Measurements from ENCODE around the gene EIF3F. TPM values are rescaled to one million over a fixed set of nuclear protein-coding genes. Genes with fewer than 3 reads are reported as not detected.

Gene EIF3F
- total and polyA plus RNA-seq, 2 of the 13 experiments (the other 11 are each of a cell fraction or from before 2014, with no cell fraction given), result 109 to 191 TPM

- in situ Hi-C loops (cut with HindIII; ENCODE audit: extremely low pct_ligation_motif_present, low pct_unique_long_range_greater_than_20kb) (no loop called here), intact Hi-C loops (cut with micrococcal nuclease; ENCODE audit: unreplicated experiment) (no loop called here)
- Histone ChIP-seq H3K9ac (ENCODE audit: insufficient read depth, low read depth, low read length) (no peak overlapping the region), H3K4me1 (ENCODE audit: insufficient read depth, low read length) (peaks cover 14% of the 10 kb centered on the region), H3K36me3 (replicated peaks in 1 of 2; ENCODE audit: control insufficient read depth in 1 of 2, insufficient read depth in 2 of 2, low read length in 2 of 2) (no peaks in the 10 kb centered on the region), H3K9me3 (ENCODE audit: low read length) (no peaks in the 10 kb centered on the region), H4K20me1 (ENCODE audit: insufficient read depth, low read length) (no peaks in the 10 kb centered on the region), H3K4me2 (ENCODE audit: low read depth, low read length) (peak overlapping the region; percentile 23; the same call in 1 of the 2 replicates), H3K27me3 (ENCODE audit: control insufficient read depth in 1 of 2, insufficient read depth in 2 of 2, low read length in 2 of 2) (peaks cover 8 to 48% of the 10 kb centered on the region in 2 experiments), H3K4me3 (replicated peaks in 1 of 3; ENCODE audit: insufficient read depth in 1 of 3, low read depth in 2 of 3, low read length in 3 of 3) (peak overlapping the region; percentile 16 to 52 (median 23); a peak in 3 of 6 replicates), H2AFZ (ENCODE audit: low read length) (no peak overlapping the region), H3K27ac (ENCODE audit: extremely low read length, insufficient read depth, low read length) (no peak overlapping the region), H3K79me2 (ENCODE audit: insufficient read depth, low read length) (no peaks in the 10 kb centered on the region)
- 25% methylated on average over 15 of the region's 62 CpGs for WGBS (ENCODE audit: low lambda C conversion rate)
- peak; percentile 22 for DNase-seq (ENCODE audit: low spot score)
- ATAC-seq, result peak; percentile 83
- ChIA-PET POLR2A (no interaction called here), CTCF (ENCODE audit: low intra/inter-chr PET ratio, low total read pairs) (no interaction called here)
- no peak for FAIRE-seq
- no TSS peak for BruUV-seq (replicated peaks)
- TF ChIP-seq RFX3 (CRISPR knock-in tag; IDR thresholded peaks at IDR 0.05) (peak; percentile 55; the same call in 1 of the 2 replicates), PPARG (CRISPR knock-in tag; conservative IDR thresholded peaks at IDR 0.05) (no peak), ZBTB2 (CRISPR knock-in tag; IDR thresholded peaks at IDR 0.05; ENCODE audit: low read depth) (no peak), ZMYM2 (CRISPR knock-in tag; IDR thresholded peaks at IDR 0.05) (no peak), GZF1 (CRISPR knock-in tag; IDR thresholded peaks at IDR 0.05) (peak; percentile 79; the same call in 1 of the 2 replicates), THYN1 (CRISPR knock-in tag; IDR thresholded peaks at IDR 0.05; ENCODE audit: borderline replicate concordance, low read depth) (no peak), RFX1 (IDR thresholded peaks at IDR 0.05) (peak; percentile 68), TRAFD1 (CRISPR knock-in tag; IDR thresholded peaks at IDR 0.05; ENCODE audit: borderline replicate concordance) (no peak), ZSCAN12 (CRISPR knock-in tag; IDR thresholded peaks at IDR 0.05) (no peak), UBTF (CRISPR knock-in tag; IDR thresholded peaks at IDR 0.05) (0 out of 2 replicates have a peak, but pooled peaks have one; percentile 3), PRDM10 (CRISPR knock-in tag; IDR thresholded peaks at IDR 0.05; ENCODE audit: low read depth) (peak; percentile 76; the same call in 1 of the 2 replicates)
These were observed 31.6 kb downstream of the EIF3F start for GRCh38 chr11:8018484-8019313.

Data from HepG2 (cell line).